A673 (cell line): ENCODE data around the gene CTNNA2.

Experiments used
- EZH2 ChIP-seq: fragments of 200-600 bp; sonication (generic); IDR thresholded peaks from 2 replicates; pipeline ENCODE4 v1.6.1; 2017; ENCODE audit warnings: borderline replicate concordance, low read depth, mild to moderate bottlenecking, mixed read lengths, antibody characterized with exemption, low read length; ENCODE audit not compliant: poor library complexity, severe bottlenecking
- TF ChIP-seq, protein P1 (sequence below): fragments of 300-800, 200-600 bp; sonication (generic); conservative IDR thresholded peaks from 2 replicates; pipeline ENCODE4 v1.5.1; 2017; ENCODE audit warnings: low read depth, mild to moderate bottlenecking, antibody characterized with exemption, low read length, moderate library complexity, mixed read lengths

DNA sequence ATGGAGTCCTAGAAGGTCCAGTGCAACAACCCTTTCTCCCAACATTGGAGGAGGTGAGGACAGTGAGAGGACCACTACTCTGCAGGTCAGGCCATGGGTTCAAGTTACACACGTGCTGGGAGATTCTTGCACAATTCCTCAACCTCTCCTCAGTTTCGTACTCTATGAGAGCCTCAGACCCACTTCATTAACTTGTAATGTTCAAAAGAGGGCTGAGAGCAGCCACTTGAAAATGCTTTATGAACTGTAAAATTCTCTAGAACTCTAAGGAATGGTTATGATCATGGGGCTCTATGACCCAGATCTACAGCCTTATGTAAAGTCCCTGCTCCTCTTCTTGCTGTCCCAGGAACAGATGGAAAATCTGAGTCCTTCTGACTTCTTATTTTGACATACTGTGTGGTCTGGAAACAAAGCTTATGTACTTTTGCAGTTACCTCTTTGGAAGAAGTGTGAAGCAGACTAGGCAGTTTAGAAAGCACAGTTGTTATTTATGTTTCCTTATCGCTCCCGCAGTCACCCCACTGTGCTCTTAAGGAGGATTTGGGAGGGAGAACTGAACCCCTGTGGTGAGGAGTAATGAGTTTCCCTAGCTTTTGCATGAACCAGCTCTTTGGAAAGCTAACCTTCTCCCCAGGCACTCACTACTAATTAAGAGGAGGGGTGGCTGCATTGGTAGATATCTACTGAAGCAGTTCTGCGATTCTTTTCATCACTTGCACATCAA, 495.1 kb downstream of the CTNNA2 start:
- TF ChIP-seq, protein P1, sequence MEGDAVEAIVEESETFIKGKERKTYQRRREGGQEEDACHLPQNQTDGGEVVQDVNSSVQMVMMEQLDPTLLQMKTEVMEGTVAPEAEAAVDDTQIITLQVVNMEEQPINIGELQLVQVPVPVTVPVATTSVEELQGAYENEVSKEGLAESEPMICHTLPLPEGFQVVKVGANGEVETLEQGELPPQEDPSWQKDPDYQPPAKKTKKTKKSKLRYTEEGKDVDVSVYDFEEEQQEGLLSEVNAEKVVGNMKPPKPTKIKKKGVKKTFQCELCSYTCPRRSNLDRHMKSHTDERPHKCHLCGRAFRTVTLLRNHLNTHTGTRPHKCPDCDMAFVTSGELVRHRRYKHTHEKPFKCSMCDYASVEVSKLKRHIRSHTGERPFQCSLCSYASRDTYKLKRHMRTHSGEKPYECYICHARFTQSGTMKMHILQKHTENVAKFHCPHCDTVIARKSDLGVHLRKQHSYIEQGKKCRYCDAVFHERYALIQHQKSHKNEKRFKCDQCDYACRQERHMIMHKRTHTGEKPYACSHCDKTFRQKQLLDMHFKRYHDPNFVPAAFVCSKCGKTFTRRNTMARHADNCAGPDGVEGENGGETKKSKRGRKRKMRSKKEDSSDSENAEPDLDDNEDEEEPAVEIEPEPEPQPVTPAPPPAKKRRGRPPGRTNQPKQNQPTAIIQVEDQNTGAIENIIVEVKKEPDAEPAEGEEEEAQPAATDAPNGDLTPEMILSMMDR = no peak
- no peak for TF ChIP-seq EZH2
